Measurements from ENCODE around the gene CRYBG2.
A peak's percentile ranks its signal among the peaks of the same experiment; 100 is the strongest.

- TF ChIP-seq POLR2A (IDR thresholded peaks at IDR 0.05; ENCODE audit: control extremely low read depth in 1 of 2, low read depth in 2 of 2, low read length in 2 of 2): peak in 1 of 2 experiments; percentile 55; a peak in 1 of 3 replicates
- no peak for TF ChIP-seq CTCF (IDR thresholded peaks at IDR 0.05; ENCODE audit: control extremely low read depth in 1 of 3, insufficient read depth in 1 of 3, low read depth in 1 of 3, low read length in 3 of 3)
- TF ChIP-seq EZH2 (IDR thresholded peaks at IDR 0.05; ENCODE audit: low read depth, low read length, severe bottlenecking): no peak
- no peak for TF ChIP-seq ZNF274 (IDR thresholded peaks at IDR 0.05; ENCODE audit: borderline replicate concordance, extremely low read depth, low read length)
- no peak for TF ChIP-seq SP1 (IDR thresholded peaks at IDR 0.05; ENCODE audit: low read depth, low read length)
- TF ChIP-seq MAX (IDR thresholded peaks at IDR 0.05): no peak
- 0 out of 2 replicates have a peak, but pooled peaks have one; percentile 22 for TF ChIP-seq POLR2AphosphoS5 (IDR thresholded peaks at IDR 0.05; ENCODE audit: low read depth, low read length)
- TF ChIP-seq CTBP2 (IDR thresholded peaks at IDR 0.05; ENCODE audit: borderline replicate concordance, insufficient read depth, insufficient read length, low read length): no peak
- no peak for TF ChIP-seq SP2 (IDR thresholded peaks at IDR 0.05; ENCODE audit: low read length)
- no peak for TF ChIP-seq USF2 (IDR thresholded peaks at IDR 0.05; ENCODE audit: low read length)
- no peak for TF ChIP-seq JUN (IDR thresholded peaks at IDR 0.05; ENCODE audit: low read depth, low read length)
- TF ChIP-seq POU5F1 (IDR thresholded peaks at IDR 0.05; ENCODE audit: low read depth, low read length): no peak
- TF ChIP-seq GTF2F1 (IDR thresholded peaks at IDR 0.05; ENCODE audit: borderline replicate concordance, low read depth, low read length): no peak
Measured at GRCh38 chr1:26335774-26336476, 18.0 kb downstream of the CRYBG2 start.
